ENCODE measurements around the gene PNMA6F. TPM values are rescaled to one million over a fixed set of nuclear protein-coding genes. Genes with fewer than 3 reads are reported as not detected.

PNMA6F gene
- total RNA-seq, 1 donor from 2014 or later = not detected

DNA sequence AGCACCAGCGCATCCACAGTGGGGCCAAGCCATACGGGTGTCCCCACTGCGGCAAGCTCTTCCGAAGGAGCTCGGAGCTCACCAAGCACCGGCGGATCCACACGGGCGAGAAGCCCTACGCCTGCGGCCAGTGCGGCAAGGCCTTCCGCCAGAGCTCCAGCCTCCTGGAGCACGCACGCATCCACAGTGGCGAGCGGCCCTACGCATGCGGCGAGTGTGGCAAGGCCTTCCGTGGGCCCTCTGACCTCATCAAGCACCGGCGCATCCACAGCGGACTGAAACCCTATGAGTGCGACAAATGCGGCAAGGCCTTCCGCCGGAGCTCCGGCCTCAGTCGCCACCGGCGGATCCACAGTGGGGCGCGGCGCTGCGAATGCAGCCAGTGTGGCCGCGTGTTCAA lies 26.0 kb upstream of the PNMA6F start:
- H3K4me3 Mint-ChIP-seq = no peak overlapping the region
- H3K27ac Mint-ChIP-seq = no peak overlapping the region
- no peaks in the 10 kb centered on the region for H3K27me3 Mint-ChIP-seq (ENCODE audit: insufficient read depth)
- H3K4me1 Mint-ChIP-seq (ENCODE audit: low read depth) = peaks cover 17% of the 10 kb centered on the region
- no peaks in the 10 kb centered on the region for H3K9me3 Mint-ChIP-seq
- peaks cover 32% of the 10 kb centered on the region for H3K36me3 Mint-ChIP-seq (ENCODE audit: low read depth)
- intact Hi-C loops (cut with micrococcal nuclease) = no loop called here
- DNase-seq (ENCODE audit: low spot score) = no peak

DNA sequence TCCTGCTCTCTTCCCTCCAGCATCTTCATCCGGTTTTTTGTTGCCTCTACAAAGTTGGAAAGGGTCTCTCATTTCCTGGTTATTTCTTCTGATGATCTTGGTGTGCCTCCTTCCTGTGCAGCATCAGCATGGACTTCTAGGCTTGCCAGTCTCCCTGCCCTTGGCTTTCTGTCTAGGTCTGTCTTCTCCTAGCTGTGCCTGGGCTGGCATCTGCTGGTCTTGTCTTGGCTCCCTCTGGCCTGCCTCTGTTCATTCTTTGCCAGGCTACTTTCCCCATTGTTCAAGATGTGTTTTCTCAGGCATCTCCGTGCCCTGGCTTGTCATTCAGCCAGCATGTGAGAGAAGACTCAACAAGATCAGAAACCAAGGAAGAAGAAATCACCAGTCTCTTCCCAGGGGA lies 22.1 kb upstream of the PNMA6F start:
- H3K4me1 Mint-ChIP-seq (ENCODE audit: low read depth) = peaks cover 45% of the 10 kb centered on the region
- peak overlapping the region; percentile 85 for H3K27ac Mint-ChIP-seq
- H3K27me3 Mint-ChIP-seq (ENCODE audit: insufficient read depth) = no peaks in the 10 kb centered on the region
- peaks cover 4% of the 10 kb centered on the region for H3K9me3 Mint-ChIP-seq
- intact Hi-C loops (cut with micrococcal nuclease) = no loop called here
- DNase-seq (ENCODE audit: low spot score) = no peak
- H3K36me3 Mint-ChIP-seq (ENCODE audit: low read depth) = peaks cover 52% of the 10 kb centered on the region
- peak overlapping the region; percentile 53 for H3K4me3 Mint-ChIP-seq

- Mint-ChIP-seq H3K27me3 (ENCODE audit: insufficient read depth) (no peaks in the 10 kb centered on the region), H3K9me3 (peaks cover 4% of the 10 kb centered on the region), H3K27ac (peak overlapping the region; percentile 85), H3K4me3 (peak overlapping the region; percentile 28), H3K36me3 (ENCODE audit: low read depth) (peaks cover 55% of the 10 kb centered on the region), H3K4me1 (ENCODE audit: low read depth) (peaks cover 52% of the 10 kb centered on the region)
- intact Hi-C loops (cut with micrococcal nuclease) = no loop called here
- no peak for DNase-seq (ENCODE audit: low spot score)
Measured at GRCh38 chrX:153342762-153343558, 21.4 kb upstream of the PNMA6F start.

GRCh38 chrX:153340111-153340510 lies 18.5 kb upstream of the PNMA6F start:
- no peak for DNase-seq (ENCODE audit: low spot score)
- intact Hi-C loops (cut with micrococcal nuclease) = no loop called here
- Mint-ChIP-seq H3K27me3 (ENCODE audit: insufficient read depth) (no peaks in the 10 kb centered on the region), H3K4me3 (no peak overlapping the region), H3K27ac (peak overlapping the region; percentile 55), H3K4me1 (ENCODE audit: low read depth) (peaks cover 81% of the 10 kb centered on the region), H3K36me3 (ENCODE audit: low read depth) (peaks cover 59% of the 10 kb centered on the region), H3K9me3 (peaks cover 4% of the 10 kb centered on the region)

DNA sequence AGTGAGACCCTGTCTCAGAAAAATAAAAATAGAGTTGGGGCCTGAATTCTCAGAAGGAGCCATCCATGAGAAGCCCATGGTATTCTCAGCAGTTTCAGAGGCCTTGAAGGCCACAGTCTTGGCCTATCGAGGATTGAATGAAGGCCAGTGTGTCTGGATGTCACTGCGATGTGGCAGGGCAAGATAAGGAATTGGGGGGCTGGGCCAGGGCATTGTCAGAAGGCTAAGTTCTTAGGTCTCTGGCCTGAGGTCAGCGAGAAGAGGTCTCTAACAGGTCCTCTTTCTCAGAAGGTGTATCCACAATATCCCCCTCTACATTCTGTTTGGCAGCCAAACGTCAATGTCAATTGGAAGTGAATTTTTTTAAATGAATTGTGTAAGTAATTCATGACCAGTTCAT lies 18.1 kb upstream of the PNMA6F start:
- peaks cover 56% of the 10 kb centered on the region for H3K36me3 Mint-ChIP-seq (ENCODE audit: low read depth)

DNA sequence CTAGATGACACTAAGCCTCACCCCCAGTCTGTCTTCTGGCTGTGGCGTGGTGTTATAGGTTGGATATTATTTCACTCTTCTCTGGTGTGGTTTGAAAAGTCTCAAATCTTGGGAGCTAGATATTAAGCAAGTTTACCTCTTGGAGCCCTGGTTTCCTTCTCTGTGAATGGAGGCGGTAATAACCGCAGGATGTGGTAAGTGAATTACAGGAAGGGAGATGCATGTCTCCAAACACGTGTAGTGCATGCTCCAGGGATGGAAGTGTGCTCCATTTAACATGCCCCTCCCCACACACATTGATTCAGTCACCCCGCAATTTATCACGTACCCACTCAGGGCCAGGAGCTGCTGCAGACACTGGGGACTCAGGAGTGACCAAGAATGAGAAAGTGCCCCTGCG lies 17.3 kb upstream of the PNMA6F start:
- Mint-ChIP-seq H3K9me3 (peaks cover 4% of the 10 kb centered on the region), H3K27me3 (ENCODE audit: insufficient read depth) (no peaks in the 10 kb centered on the region), H3K4me3 (peak overlapping the region; percentile 67), H3K36me3 (ENCODE audit: low read depth) (peaks cover 51% of the 10 kb centered on the region), H3K27ac (peak overlapping the region; percentile 83), H3K4me1 (ENCODE audit: low read depth) (peaks cover 81% of the 10 kb centered on the region)
- intact Hi-C loops (cut with micrococcal nuclease) = loop anchor here (5.0 kb wide), 2 partner anchors 63 to 382 kb away; partner anchors contain the start of gene PNMA6E
- no peak for DNase-seq (ENCODE audit: low spot score)

More for the DNA sequence above, 18.1 kb upstream of the PNMA6F start:
- H3K27me3 Mint-ChIP-seq (ENCODE audit: insufficient read depth) = no peaks in the 10 kb centered on the region
- peaks cover 4% of the 10 kb centered on the region for H3K9me3 Mint-ChIP-seq
- H3K4me3 Mint-ChIP-seq = no peak overlapping the region
- no peak for DNase-seq (ENCODE audit: low spot score)
- no peak overlapping the region for H3K27ac Mint-ChIP-seq
- intact Hi-C loops (cut with micrococcal nuclease) = loop anchor here (5.0 kb wide), 2 partner anchors 63 to 382 kb away; partner anchors contain the start of gene PNMA6E
- peaks cover 83% of the 10 kb centered on the region for H3K4me1 Mint-ChIP-seq (ENCODE audit: low read depth)

GRCh38 chrX:153336988-153337387 lies 15.4 kb upstream of the PNMA6F start:
- peaks cover 43% of the 10 kb centered on the region for H3K36me3 Mint-ChIP-seq (ENCODE audit: low read depth)
- DNase-seq (ENCODE audit: low spot score) = no peak
- peak overlapping the region; percentile 65 for H3K4me3 Mint-ChIP-seq
- H3K27ac Mint-ChIP-seq = peak overlapping the region; percentile 76
- peaks cover 68% of the 10 kb centered on the region for H3K4me1 Mint-ChIP-seq (ENCODE audit: low read depth)
- intact Hi-C loops (cut with micrococcal nuclease) = loop anchor here (2.0 to 5.0 kb wide), 3 partner anchors 65 to 380 kb away; partner anchors contain the start of genes PNMA6E and ZFP92
- H3K9me3 Mint-ChIP-seq = peaks cover 4% of the 10 kb centered on the region
- peaks cover 4% of the 10 kb centered on the region for H3K27me3 Mint-ChIP-seq (ENCODE audit: insufficient read depth)

GRCh38 chrX:153336121-153336894 lies 14.7 kb upstream of the PNMA6F start:
- no peak for DNase-seq (ENCODE audit: low spot score)
- H3K27me3 Mint-ChIP-seq (ENCODE audit: insufficient read depth) = peaks cover 4% of the 10 kb centered on the region
- peak overlapping the region; percentile 90 for H3K27ac Mint-ChIP-seq
- H3K9me3 Mint-ChIP-seq = peaks cover 4% of the 10 kb centered on the region
- H3K36me3 Mint-ChIP-seq (ENCODE audit: low read depth) = peaks cover 36% of the 10 kb centered on the region
- peaks cover 62% of the 10 kb centered on the region for H3K4me1 Mint-ChIP-seq (ENCODE audit: low read depth)
- intact Hi-C loops (cut with micrococcal nuclease) = loop anchor here (2.0 to 5.0 kb wide), 3 partner anchors 66 to 379 kb away; partner anchors contain the start of genes PNMA6E and ZFP92
- H3K4me3 Mint-ChIP-seq = peak overlapping the region; percentile 86

DNA sequence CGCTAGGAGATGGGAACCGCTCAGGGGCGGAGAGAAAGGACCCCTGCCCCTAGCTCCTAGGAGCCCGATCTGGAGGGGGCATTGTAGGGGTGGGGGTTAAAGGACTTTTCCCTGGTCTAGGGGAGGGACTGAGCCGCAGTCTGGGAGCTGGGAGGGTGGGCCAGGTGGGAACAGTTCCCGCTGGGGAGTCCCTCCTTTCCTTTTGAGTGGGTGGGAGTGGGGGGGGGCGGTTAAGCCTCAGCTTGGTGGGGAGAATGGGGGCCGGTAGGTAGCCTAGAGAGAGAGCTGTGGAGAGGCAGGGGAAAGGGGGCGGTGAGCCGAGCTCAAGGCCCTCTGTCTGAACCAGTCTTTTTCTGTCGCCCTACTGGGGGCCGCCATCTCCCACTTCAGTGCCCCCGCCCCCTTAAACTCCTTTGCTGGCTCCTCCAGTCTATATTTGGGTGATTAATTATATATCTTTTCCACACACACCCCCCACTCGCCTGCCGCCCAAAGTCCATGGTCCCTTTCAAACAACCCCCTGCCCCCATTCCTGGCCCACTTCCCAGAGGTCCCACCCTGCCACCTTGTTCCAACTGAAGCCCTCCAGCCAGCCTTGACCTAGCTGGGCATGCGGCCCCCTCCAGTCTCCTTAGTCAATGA lies 13.2 kb upstream of the PNMA6F start:
- DNase-seq (ENCODE audit: low spot score) = no peak
- Mint-ChIP-seq H3K36me3 (ENCODE audit: low read depth) (peaks cover 24% of the 10 kb centered on the region), H3K27ac (peak overlapping the region; percentile 90), H3K4me1 (ENCODE audit: low read depth) (peaks cover 52% of the 10 kb centered on the region), H3K27me3 (ENCODE audit: insufficient read depth) (peaks cover 4% of the 10 kb centered on the region), H3K9me3 (peaks cover 4% of the 10 kb centered on the region), H3K4me3 (peak overlapping the region; percentile 86)
- intact Hi-C loops (cut with micrococcal nuclease) = loop anchor here (2.0 to 5.0 kb wide), 4 partner anchors 68 to 377 kb away; partner anchors contain the start of genes CCNQ, HAUS7 and PNMA6E

- H3K9me3 Mint-ChIP-seq = peaks cover 3% of the 10 kb centered on the region
- peak within 1 kb of the TSS; percentile 90 for H3K27ac Mint-ChIP-seq
- intact Hi-C loops (cut with micrococcal nuclease) = loop anchor here (1.0 to 2.0 kb wide), 3 partner anchors 137 to 393 kb away; partner anchors contain the start of genes CCNQ and HAUS7
- H3K4me3 Mint-ChIP-seq = peak within 1 kb of the TSS; percentile 86
- DNase-seq (ENCODE audit: low spot score) = peak; percentile 78
- H3K36me3 Mint-ChIP-seq (ENCODE audit: low read depth) = peaks cover 22% of the 10 kb centered on the region
- H3K4me1 Mint-ChIP-seq (ENCODE audit: low read depth) = peaks cover 49% of the 10 kb centered on the region
- peaks cover 4% of the 10 kb centered on the region for H3K27me3 Mint-ChIP-seq (ENCODE audit: insufficient read depth)
Measured at GRCh38 chrX:153333821-153334653, 12.5 kb upstream of the PNMA6F start, which contains the start of gene ZNF275. ZNF275 (plus strand) TSS chrX:153334153; CDS start chrX:153336680, 2,527 bp downstream.

DNA sequence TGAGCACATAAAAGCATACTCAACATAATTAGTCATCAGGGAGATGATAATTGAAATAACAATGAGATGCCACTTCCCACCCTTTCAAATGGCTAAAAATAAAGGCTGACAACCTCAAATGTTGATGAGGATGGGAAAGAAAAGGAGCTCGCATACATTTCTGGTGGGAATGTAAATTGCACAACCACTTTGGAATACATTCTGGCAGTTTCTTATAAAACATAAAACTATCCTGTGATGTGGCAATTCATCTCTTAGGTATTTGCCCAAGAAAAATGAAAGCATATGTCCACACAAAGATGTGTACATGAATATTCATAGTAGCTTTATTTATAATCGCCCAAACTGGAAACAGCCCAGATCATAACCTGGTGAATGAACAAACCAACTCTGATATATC lies 11.7 kb upstream of the PNMA6F start:
- H3K27ac Mint-ChIP-seq = peak overlapping the region; percentile 61
- no peaks in the 10 kb centered on the region for H3K9me3 Mint-ChIP-seq
- intact Hi-C loops (cut with micrococcal nuclease) = loop anchor here (1.0 kb wide), 1 partner anchor 392 kb away; no protein-coding TSS in a partner anchor
- no peak for DNase-seq (ENCODE audit: low spot score)
- H3K4me1 Mint-ChIP-seq (ENCODE audit: low read depth) = peaks cover 41% of the 10 kb centered on the region
- peak overlapping the region; percentile 84 for H3K4me3 Mint-ChIP-seq
- H3K27me3 Mint-ChIP-seq (ENCODE audit: insufficient read depth) = peaks cover 4% of the 10 kb centered on the region
- peaks cover 14% of the 10 kb centered on the region for H3K36me3 Mint-ChIP-seq (ENCODE audit: low read depth)
